ENCODE data around the gene PGK2.

GRCh38 chr6:49799090-49799489 is 12.0 kb upstream of the PGK2 start:
- TF ChIP-seq POLR2A (IDR thresholded peaks at IDR 0.05) (no peak), CTCF (IDR thresholded peaks at IDR 0.05) (no peak)
